K562 (cell line): Measurements from ENCODE around the gene CYP4F3. TPM values are rescaled to one million over a fixed set of nuclear protein-coding genes. Genes with fewer than 3 reads are reported as not detected.

Experiments
- ATAC-seq: fragments of 200-7000 bp; cut with Tn5 transposase; 3 replicates; pipeline ENCODE4 v1.9.1; 2020; ENCODE audit warnings: moderate library complexity
- BruUV-seq: library from RNA; stranded (reverse); fragments of 400-500 nt; replicated peaks from 2 replicates; lab custom pipeline; 2021; lab: Mats Ljungman, UMichigan
- CTCF ChIA-PET: fragments of 300-600 bp; formaldehyde crosslinking; extraction: SDS; loops from one replicate; lab custom pipeline; 2021; ENCODE audit warnings: low intra/inter-chr PET ratio; lab: Yijun Ruan, JAX
- POLR2A ChIA-PET: fragments of 300-600, 350-650 bp; sonication (Branson Sonifier 250); formaldehyde crosslinking; extraction: SDS; loops from one replicate; lab custom pipeline; 2021; ENCODE audit warnings: antibody characterized with exemption, inconsistent platforms; lab: Yijun Ruan, JAX
- DNase-seq, 4 experiments: peaks; one replicate each; pipeline versions ENCODE4 v3.0.0 to v3.0.0-alpha.2; 2011 to 2018; ENCODE audit warnings: low spot score in 3 of 4, mixed read lengths in 3 of 4; ENCODE audit errors: extremely low read depth in 1 of 4
- FAIRE-seq: peaks from 2 replicates; lab custom pipeline; 2011; peaks lifted over from hg19 to GRCh38; lab: Jason Lieb, UNC
- H2AFZ ChIP-seq: 2 replicates; pipeline ENCODE4 v1.6.0; 2011; ENCODE audit warnings: low read depth, low read length, control low read depth, inconsistent platforms
- H3K27ac ChIP-seq: fragments of 200-600 bp; 3 replicates; pipeline ENCODE4 v1.8.0; 2011; ENCODE audit warnings: low read depth, mild to moderate bottlenecking, control low read depth, inconsistent platforms, low read length, moderate library complexity, mixed read lengths; ENCODE audit errors: extremely low read depth
- H3K27me3 ChIP-seq, 2 experiments: fragments of 300-600 bp in 1 of 2; 2 replicates in 1 of 2; 3 replicates in 1 of 2; pipeline versions ENCODE4 v1.6.0 to v1.8.0; 2011; ENCODE audit warnings: inconsistent platforms in 2 of 2, low read length in 2 of 2, mild to moderate bottlenecking in 1 of 2, mixed read lengths in 1 of 2, moderate library complexity in 1 of 2; ENCODE audit not compliant: control insufficient read depth in 2 of 2, insufficient read depth in 2 of 2
- H3K36me3 ChIP-seq: fragments of 300-600 bp; 3 replicates; pipeline ENCODE4 v1.8.0; 2011; ENCODE audit warnings: mild to moderate bottlenecking, low read length, inconsistent platforms; ENCODE audit not compliant: control insufficient read depth, insufficient read depth
- H3K4me1 ChIP-seq, 2 experiments: fragments of 200-600 bp in 1 of 2; replicated peaks in 1 of 2; 2 replicates in 1 of 2; 3 replicates in 1 of 2; pipeline versions ENCODE4 v1.5.1 to v1.8.0; 2011; ENCODE audit warnings: inconsistent platforms in 2 of 2, low read length in 2 of 2, mild to moderate bottlenecking in 1 of 2, mixed read lengths in 1 of 2, moderate library complexity in 1 of 2; ENCODE audit not compliant: control insufficient read depth in 2 of 2, insufficient read depth in 2 of 2
- H3K4me2 ChIP-seq: 2 replicates; pipeline ENCODE4 v1.6.1; 2011; ENCODE audit warnings: low read length, control low read depth, inconsistent platforms, mixed read lengths; ENCODE audit not compliant: insufficient read depth
- H3K4me3 ChIP-seq: fragments of 200-600 bp; sonication (generic), shearing (Covaris generic); 2 replicates; pipeline ENCODE4 v1.5.1; 2016; ENCODE audit warnings: control low read depth, inconsistent platforms
- H3K79me2 ChIP-seq: fragments of 200-600 bp; 3 replicates; pipeline ENCODE4 v1.8.0; 2011; ENCODE audit warnings: low read length, inconsistent platforms; ENCODE audit not compliant: control insufficient read depth, insufficient read depth
- H3K9ac ChIP-seq, 2 experiments: 2 replicates each; pipeline versions ENCODE4 v1.6.0 to v1.6.1; 2011; ENCODE audit warnings: low read depth in 2 of 2, low read length in 2 of 2, control low read depth in 1 of 2, inconsistent platforms in 1 of 2, mild to moderate bottlenecking in 1 of 2, mixed read lengths in 1 of 2; ENCODE audit not compliant: insufficient read depth in 1 of 2
- H3K9me1 ChIP-seq: one replicate; pipeline ENCODE4 v1.6.0; 2011; ENCODE audit warnings: inconsistent platforms, mild to moderate bottlenecking, low read length, moderate library complexity; ENCODE audit not compliant: control insufficient read depth, insufficient read depth
- H3K9me3 ChIP-seq: replicated peaks from 2 replicates; pipeline ENCODE4 v1.5.1; 2011; ENCODE audit warnings: low read depth, low read length, inconsistent platforms; ENCODE audit not compliant: control insufficient read depth, insufficient read depth
- H4K20me1 ChIP-seq: replicated peaks from 2 replicates; pipeline ENCODE4 v1.6.1; 2011; ENCODE audit warnings: low read length, inconsistent platforms, mixed read lengths; ENCODE audit not compliant: control insufficient read depth, insufficient read depth
- KLF16 ChIP-seq: IDR thresholded peaks from 2 replicates; pipeline ENCODE4 v1.6.1; 2016; ENCODE audit warnings: antibody characterized with exemption
- NR2C2 ChIP-seq, 2 experiments: fragments of 200-800 bp in 1 of 2; sonication (Bioruptor generic) in 1 of 2; sonication (generic) in 1 of 2; formaldehyde crosslinking in 1 of 2; IDR thresholded peaks; 2 replicates each; pipeline versions ENCODE4 v1.6.1 to v1.8.0; 2016 to 2022; ENCODE audit warnings: mild to moderate bottlenecking in 1 of 2, missing compliant biosample characterization in 1 of 2, missing genetic modification characterization in 1 of 2, missing genetic modification reagents in 1 of 2
- PBX2 ChIP-seq, 2 experiments: IDR thresholded peaks in 1 of 2; conservative IDR thresholded peaks in 1 of 2; 2 replicates each; pipeline ENCODE4 v1.6.1; 2016; ENCODE audit warnings: low read depth in 2 of 2, mild to moderate bottlenecking in 1 of 2, missing compliant biosample characterization in 1 of 2, missing genetic modification characterization in 1 of 2, moderate library complexity in 1 of 2
- RAD21 ChIP-seq, 2 experiments: fragments of 250-450 bp in 1 of 2; fragments of 450-650 bp in 1 of 2; sonication (Bioruptor Pico) in 1 of 2; formaldehyde crosslinking in 1 of 2; IDR thresholded peaks in 1 of 2; conservative IDR thresholded peaks in 1 of 2; 2 replicates each; pipeline versions ENCODE4 v1.4.0 to v1.8.0; 2020 to 2022; ENCODE audit warnings: mild to moderate bottlenecking in 2 of 2, moderate library complexity in 1 of 2
- RCOR1 ChIP-seq, 2 experiments: IDR thresholded peaks; 2 replicates each; pipeline ENCODE4 v1.6.1; 2012; ENCODE audit warnings: low read depth in 2 of 2, low read length in 2 of 2, borderline replicate concordance in 1 of 2, improper control_type of control experiment in 1 of 2
- RFX5 ChIP-seq: IDR thresholded peaks from 2 replicates; pipeline ENCODE4 v1.6.1; 2011; ENCODE audit warnings: low read depth, mild to moderate bottlenecking, improper control_type of control experiment, low read length
- SMC3 ChIP-seq: conservative IDR thresholded peaks from 2 replicates; pipeline ENCODE4 v1.6.1; 2011; ENCODE audit warnings: low read depth, low read length, improper control_type of control experiment; ENCODE audit not compliant: insufficient read depth
- STAG1 ChIP-seq: sonication (generic); formaldehyde crosslinking; IDR thresholded peaks from 2 replicates; pipeline ENCODE4 v1.5.0; 2020; ENCODE audit warnings: missing genetic modification reagents, borderline replicate concordance
- ZNF583 ChIP-seq: fragments of 250-450 bp; sonication (Bioruptor Pico); IDR thresholded peaks from 2 replicates; pipeline ENCODE4 v1.4.0; 2020
- WGBS: fragments of 100-300 bp; shearing (Covaris generic); methylation state at CpG from one replicate; pipeline ENCODE4 v1.1.6; 2016; ENCODE audit warnings: low coverage, mixed read lengths; ENCODE audit not compliant: insufficient coverage; ENCODE audit errors: missing lambda C conversion rate; 5-methylcytosine and 5-hydroxymethylcytosine counted together
- in situ Hi-C: fragments of 300-500 bp; cut with MboI; formaldehyde crosslinking; loops from 4 replicates; pipeline ENCODE4 v1.15.0; 2018; ENCODE audit warnings: inconsistent platforms, mixed read lengths
- intact Hi-C: fragments of 100-400 bp; cut with micrococcal nuclease; formaldehyde crosslinking; loops from 2 replicates; pipeline ENCODE4 v1.14.2; 2022
- polyA plus RNA-seq, 8 experiments: library from polyadenylated mRNA; depleted of rRNA in 4 of 8; stranded (reverse) in 5 of 8; unstranded in 3 of 8; fragments of >200 nt; fragmentation: Nextera tagmentation in 2 of 8; fragmentation: Illumina TruSeq in 1 of 8; extraction: Ambion mirVana in 2 of 8; extraction: Trizol in 1 of 8; gene quantifications; 2 replicates each; pipeline versions ENCODE4 v1.2.1 to v1.2.3, GENCODE V29; 2011 to 2014; ENCODE audit warnings: inconsistent platforms in 1 of 8, missing spikeins in 1 of 8
- total RNA-seq, 7 experiments: library from RNA; depleted of rRNA in 6 of 7; stranded (reverse); fragments of >200 nt in 6 of 7; fragmentation: Illumina TruSeq in 2 of 7; extraction: Trizol in 2 of 7; gene quantifications; 2 replicates each; pipeline versions ENCODE4 v1.2.1 to v1.2.3, GENCODE V29; 2011 to 2021; ENCODE audit warnings: low replicate concordance in 1 of 7
- TF ChIP-seq, protein P1 (sequence below): fragments of 200-800 bp; sonication (Bioruptor generic); IDR thresholded peaks from 2 replicates; pipeline ENCODE4 v1.6.1; 2017; ENCODE audit warnings: missing genetic modification characterization, missing compliant biosample characterization
- TF ChIP-seq, protein P2 (sequence below), 3 experiments: IDR thresholded peaks in 2 of 3; conservative IDR thresholded peaks in 1 of 3; 2 replicates each; pipeline ENCODE4 v1.5.1; 2011 to 2012; ENCODE audit warnings: low read length in 3 of 3, mild to moderate bottlenecking in 3 of 3, control low read depth in 2 of 3, improper control_type of control experiment in 1 of 3, inconsistent platforms in 1 of 3, low read depth in 1 of 3, mixed read lengths in 1 of 3, moderate library complexity in 1 of 3; ENCODE audit not compliant: insufficient read depth in 2 of 3

Gene CYP4F3
- total and polyA plus RNA-seq, 9 of the 15 experiments (the other 6 are each of a cell fraction or from before 2014, with no cell fraction given): 0.01 to 0.40 (median 0.16) TPM; not detected in 6

GRCh38 chr19:15629003-15629880, 11.5 kb upstream of the CYP4F3 start:
- ChIA-PET POLR2A (no interaction called here), CTCF (interaction anchor here (0.5 to 2.1 kb wide), 7 partner anchors 101 to 618 kb away, joined by 3 to 4 read pairs (median 3); partner anchors contain the start of gene FAM32A)
- 12% methylated on average over 25 of the region's 25 CpGs for WGBS
- H3K4me2 ChIP-seq: no peak overlapping the region
- H3K4me1 ChIP-seq: peaks cover 0 to 3% of the 10 kb centered on the region in 2 experiments; a peak in 1 of 5 replicates
- no peaks in the 10 kb centered on the region for H3K9me3 ChIP-seq
- H3K79me2 ChIP-seq: no peaks in the 10 kb centered on the region
- FAIRE-seq (peak; percentile 75), DNase-seq (peak; percentile 75 to 85 (median 77)), ATAC-seq (peak; percentile 94)
- no peaks in the 10 kb centered on the region for H3K9me1 ChIP-seq
- intact Hi-C loops (loop anchor here (1.0 to 10.0 kb wide), 3 partner anchors 181 to 553 kb away; no protein-coding TSS in a partner anchor), in situ Hi-C loops (loop anchor here (5.0 kb wide), 1 partner anchor 553 kb away; no protein-coding TSS in a partner anchor)
- BruUV-seq: no TSS peak
- no peaks in the 10 kb centered on the region; a peak in 1 of 5 replicates for H3K27me3 ChIP-seq
- H3K27ac ChIP-seq: no peak overlapping the region
- no peaks in the 10 kb centered on the region for H4K20me1 ChIP-seq
- no peak overlapping the region for H2AFZ ChIP-seq
- no peak overlapping the region for H3K4me3 ChIP-seq
- H3K9ac ChIP-seq: no peak overlapping the region
- H3K36me3 ChIP-seq: no peaks in the 10 kb centered on the region
- TF ChIP-seq RFX5 (no peak), RAD21 (CRISPR knock-in tag; conservative IDR thresholded peaks at IDR 0.05 in 1 of 2, IDR thresholded peaks at IDR 0.05 in 1 of 2) (peak; percentile 87 to 91), PBX2 (CRISPR knock-in tag; IDR thresholded peaks at IDR 0.05; ENCODE audit: low read depth) (no peak), PBX2 (tag; conservative IDR thresholded peaks at IDR 0.05; ENCODE audit: low read depth) (0 out of 2 replicates have a peak, but pooled peaks have one; percentile 16), SMC3 (peak; percentile 67), NR2C2 (CRISPR knock-in tag; IDR thresholded peaks at IDR 0.05) (no peak), NR2C2 (tag; IDR thresholded peaks at IDR 0.05) (no peak), STAG1 (CRISPR knock-in tag) (peak; percentile 88; the same call in 1 of the 2 replicates), ZNF583 (CRISPR knock-in tag) (no peak), KLF16 (peak; percentile 21; the same call in 1 of the 2 replicates), RCOR1 (IDR thresholded peaks at IDR 0.05; ENCODE audit: borderline replicate concordance in 1 of 2, low read depth in 2 of 2, low read length in 2 of 2) (peak in 1 of 2 experiments; percentile 58; a peak in 1 of 4 replicates)
- TF ChIP-seq, protein P1, sequence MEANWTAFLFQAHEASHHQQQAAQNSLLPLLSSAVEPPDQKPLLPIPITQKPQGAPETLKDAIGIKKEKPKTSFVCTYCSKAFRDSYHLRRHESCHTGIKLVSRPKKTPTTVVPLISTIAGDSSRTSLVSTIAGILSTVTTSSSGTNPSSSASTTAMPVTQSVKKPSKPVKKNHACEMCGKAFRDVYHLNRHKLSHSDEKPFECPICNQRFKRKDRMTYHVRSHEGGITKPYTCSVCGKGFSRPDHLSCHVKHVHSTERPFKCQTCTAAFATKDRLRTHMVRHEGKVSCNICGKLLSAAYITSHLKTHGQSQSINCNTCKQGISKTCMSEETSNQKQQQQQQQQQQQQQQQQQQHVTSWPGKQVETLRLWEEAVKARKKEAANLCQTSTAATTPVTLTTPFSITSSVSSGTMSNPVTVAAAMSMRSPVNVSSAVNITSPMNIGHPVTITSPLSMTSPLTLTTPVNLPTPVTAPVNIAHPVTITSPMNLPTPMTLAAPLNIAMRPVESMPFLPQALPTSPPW (CRISPR knock-in tag): peak; percentile 32; the same call in 1 of the 2 replicates
- TF ChIP-seq, protein P2, sequence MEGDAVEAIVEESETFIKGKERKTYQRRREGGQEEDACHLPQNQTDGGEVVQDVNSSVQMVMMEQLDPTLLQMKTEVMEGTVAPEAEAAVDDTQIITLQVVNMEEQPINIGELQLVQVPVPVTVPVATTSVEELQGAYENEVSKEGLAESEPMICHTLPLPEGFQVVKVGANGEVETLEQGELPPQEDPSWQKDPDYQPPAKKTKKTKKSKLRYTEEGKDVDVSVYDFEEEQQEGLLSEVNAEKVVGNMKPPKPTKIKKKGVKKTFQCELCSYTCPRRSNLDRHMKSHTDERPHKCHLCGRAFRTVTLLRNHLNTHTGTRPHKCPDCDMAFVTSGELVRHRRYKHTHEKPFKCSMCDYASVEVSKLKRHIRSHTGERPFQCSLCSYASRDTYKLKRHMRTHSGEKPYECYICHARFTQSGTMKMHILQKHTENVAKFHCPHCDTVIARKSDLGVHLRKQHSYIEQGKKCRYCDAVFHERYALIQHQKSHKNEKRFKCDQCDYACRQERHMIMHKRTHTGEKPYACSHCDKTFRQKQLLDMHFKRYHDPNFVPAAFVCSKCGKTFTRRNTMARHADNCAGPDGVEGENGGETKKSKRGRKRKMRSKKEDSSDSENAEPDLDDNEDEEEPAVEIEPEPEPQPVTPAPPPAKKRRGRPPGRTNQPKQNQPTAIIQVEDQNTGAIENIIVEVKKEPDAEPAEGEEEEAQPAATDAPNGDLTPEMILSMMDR (IDR thresholded peaks at IDR 0.05 in 2 of 3, conservative IDR thresholded peaks at IDR 0.05 in 1 of 3; ENCODE audit: insufficient read depth in 2 of 3, low read depth in 1 of 3, low read length in 3 of 3): peak; percentile 86 to 92 (median 90)
